HCT116 (cell line): ENCODE measurements around the gene CCDC24. TPM values are rescaled to one million over a fixed set of nuclear protein-coding genes. Genes with fewer than 3 reads are reported as not detected.

Source experiments
- ATAC-seq: fragments of 200-7000 bp; cut with Tn5 transposase; 2 replicates; pipeline ENCODE4 v1.9.1; 2020; ENCODE audit warnings: mild to moderate bottlenecking, moderate library complexity
- BruUV-seq: library from RNA; stranded (reverse); fragments of 400-500 nt; replicated peaks from 2 replicates; lab custom pipeline; 2021; lab: Mats Ljungman, UMichigan
- CTCF ChIA-PET: fragments of 300-600 bp; sonication (Branson Sonifier 250); formaldehyde crosslinking; loops from one replicate; lab custom pipeline; 2021; ENCODE audit warnings: antibody characterized with exemption; lab: Charles Lee
- POLR2A ChIA-PET: fragments of 300-600, 350-600 bp; sonication (Branson Sonifier 250); formaldehyde crosslinking; loops from one replicate; lab custom pipeline; 2021; ENCODE audit warnings: antibody characterized with exemption; lab: Charles Lee
- RAD21 ChIA-PET, 2 experiments: fragments of 300-600 bp; sonication (Branson Sonifier 250); formaldehyde crosslinking; loops; one replicate each; lab custom pipeline; 2023; ENCODE audit warnings: low total read pairs in 2 of 2; ENCODE audit not compliant: uncharacterized antibody in 2 of 2, unreplicated experiment in 2 of 2, low non-redundant PET in 1 of 2; lab: Charles Lee
- DNase-seq: peaks from one replicate; pipeline ENCODE4 v3.0.0-alpha.2; 2010; ENCODE audit warnings: low read depth, low spot score
- H2AFZ ChIP-seq: fragments of 200-600 bp; shearing (Covaris generic), sonication (generic); 2 replicates; pipeline ENCODE4 v1.6.1; 2017; ENCODE audit warnings: low read depth, mixed run types, mixed read lengths, antibody characterized with exemption, low read length; ENCODE audit not compliant: poor library complexity, severe bottlenecking
- H3K27ac ChIP-seq: 2 replicates; pipeline ENCODE4 v1.5.1; 2012; ENCODE audit warnings: low read depth, low read length
- H3K27me3 ChIP-seq: fragments of 200-600 bp; sonication (generic); 2 replicates; pipeline ENCODE4 v1.6.1; 2016; ENCODE audit warnings: mixed run types, low read length, mixed read lengths; ENCODE audit not compliant: insufficient read depth
- H3K36me3 ChIP-seq, 2 experiments: fragments of 200-500 bp in 1 of 2; fragments of 200-600 bp in 1 of 2; sonication (Bioruptor generic) in 1 of 2; sonication (generic) in 1 of 2; 2 replicates each; pipeline versions ENCODE4 v1.5.1 to v1.6.1; 2014 to 2016; ENCODE audit warnings: low read length in 2 of 2, inconsistent platforms in 1 of 2, mixed read lengths in 1 of 2, mixed run types in 1 of 2; ENCODE audit not compliant: insufficient read depth in 2 of 2, control insufficient read depth in 1 of 2
- H3K4me1 ChIP-seq, 2 experiments: fragments of 200-600 bp in 1 of 2; sonication (generic) in 1 of 2; 2 replicates each; pipeline versions ENCODE4 v1.5.1 to v1.6.1; 2012 to 2017; ENCODE audit warnings: low read length in 2 of 2, inconsistent platforms in 1 of 2, mild to moderate bottlenecking in 1 of 2, mixed read lengths in 1 of 2, mixed run types in 1 of 2, moderate library complexity in 1 of 2; ENCODE audit not compliant: insufficient read depth in 2 of 2, control insufficient read depth in 1 of 2
- H3K4me2 ChIP-seq: fragments of 200-600 bp; sonication (generic); 2 replicates; pipeline ENCODE4 v1.6.1; 2017; ENCODE audit warnings: mixed run types, low read length, mixed read lengths
- H3K4me3 ChIP-seq, 2 experiments: fragments of 200-600 bp in 1 of 2; sonication (generic) in 1 of 2; replicated peaks in 1 of 2; 2 replicates each; pipeline ENCODE4 v1.5.1; 2011 to 2016; ENCODE audit warnings: low read length in 2 of 2, control low read depth in 1 of 2, low read depth in 1 of 2, mild to moderate bottlenecking in 1 of 2, mixed read lengths in 1 of 2, mixed run types in 1 of 2
- H3K79me2 ChIP-seq: fragments of 200-600 bp; sonication (generic); 2 replicates; pipeline ENCODE4 v1.6.1; 2017; ENCODE audit warnings: mild to moderate bottlenecking, mixed run types, low read length, moderate library complexity, mixed read lengths; ENCODE audit not compliant: insufficient read depth
- H3K9ac ChIP-seq: fragments of 200-600 bp; sonication (generic); 2 replicates; pipeline ENCODE4 v1.6.1; 2016; ENCODE audit warnings: low read length, mixed read lengths
- H3K9me2 ChIP-seq: fragments of 200-600 bp; sonication (generic), shearing (Covaris generic); 2 replicates; pipeline ENCODE4 v1.6.1; 2017; ENCODE audit warnings: mixed run types, mild to moderate bottlenecking, moderate library complexity; ENCODE audit not compliant: insufficient read depth
- H3K9me3 ChIP-seq, 2 experiments: fragments of 200-500 bp in 1 of 2; fragments of 200-600 bp in 1 of 2; sonication (Bioruptor generic) in 1 of 2; sonication (generic) in 1 of 2; 2 replicates each; pipeline ENCODE4 v1.6.1; 2014 to 2017; ENCODE audit warnings: low read length in 2 of 2, mixed read lengths in 2 of 2, inconsistent platforms in 1 of 2, low read depth in 1 of 2, mild to moderate bottlenecking in 1 of 2, mixed run types in 1 of 2, moderate library complexity in 1 of 2; ENCODE audit not compliant: control insufficient read depth in 1 of 2, insufficient read depth in 1 of 2
- H4K20me1 ChIP-seq: fragments of 200-600 bp; sonication (generic), shearing (Covaris generic); 2 replicates; pipeline ENCODE4 v1.6.1; 2017; ENCODE audit warnings: mixed run types, mild to moderate bottlenecking, moderate library complexity; ENCODE audit not compliant: insufficient read depth
- ATF3 ChIP-seq: IDR thresholded peaks from 2 replicates; pipeline ENCODE4 v1.6.1; 2012
- CTCF ChIP-seq, 3 experiments: fragments of 200-600 bp in 1 of 3; sonication (generic) in 1 of 3; IDR thresholded peaks in 2 of 3; conservative IDR thresholded peaks in 1 of 3; 2 replicates each; pipeline ENCODE4 v1.5.1; 2012 to 2017; ENCODE audit warnings: low read depth in 2 of 3, low read length in 2 of 3, antibody characterized with exemption in 1 of 3, borderline replicate concordance in 1 of 3, control low read depth in 1 of 3, mild to moderate bottlenecking in 1 of 3, mixed read lengths in 1 of 3, mixed run types in 1 of 3, moderate library complexity in 1 of 3; ENCODE audit not compliant: insufficient read depth in 1 of 3
- EGR1 ChIP-seq: IDR thresholded peaks from 2 replicates; pipeline ENCODE4 v1.6.1; 2012; ENCODE audit warnings: low read depth
- MAX ChIP-seq: IDR thresholded peaks from 2 replicates; pipeline ENCODE4 v1.6.1; 2012
- POLR2AphosphoS5 ChIP-seq: IDR thresholded peaks from 2 replicates; pipeline ENCODE4 v1.6.1; 2011; ENCODE audit warnings: mild to moderate bottlenecking, low read depth, low read length, moderate library complexity
- intact Hi-C: fragments of 100-400 bp; cut with micrococcal nuclease; formaldehyde crosslinking; loops from 2 replicates; pipeline ENCODE4 v1.10.0; 2022
- total RNA-seq: library from RNA; stranded (reverse); gene quantifications from one replicate; pipeline ENCODE4 v1.2.1, GENCODE V29; 2021; ENCODE audit not compliant: unreplicated experiment

The CCDC24 gene
- total RNA-seq, 1 experiment from 2014 or later = 23.3 TPM

- no peak for TF ChIP-seq MAX
- no peak for TF ChIP-seq POLR2AphosphoS5
- no peak for TF ChIP-seq EGR1
- TF ChIP-seq, all 23 proteins: peak for 0
Observed at GRCh38 chr1:43987159-43987902, 4.1 kb upstream of the CCDC24 start (continued).

- POLR2A ChIA-PET = no interaction called here
Observed at GRCh38 chr1:43990271-43991199, 864 bp upstream of the CCDC24 start.

More at GRCh38 chr1:43990271-43991199, 864 bp upstream of the CCDC24 start:
- no peaks in the 10 kb centered on the region for H4K20me1 ChIP-seq
- ATAC-seq (peak; percentile 6; the same call in 1 of the 2 replicates), DNase-seq (no peak)
- TF ChIP-seq CTCF (IDR thresholded peaks at IDR 0.05 in 2 of 3, conservative IDR thresholded peaks at IDR 0.05 in 1 of 3; ENCODE audit: borderline replicate concordance in 1 of 3, insufficient read depth in 1 of 3, low read depth in 2 of 3, low read length in 2 of 3) (0 out of 6 replicates have a peak, but pooled peaks of 1 of the 3 experiments have one; percentile 6), ATF3 (no peak)
- H3K27ac ChIP-seq = peak overlapping the region; percentile 82
- no peaks in the 10 kb centered on the region for H3K9me2 ChIP-seq
- H3K9me3 ChIP-seq = no peaks in the 10 kb centered on the region
- peaks cover 2 to 20% of the 10 kb centered on the region in 2 experiments; a peak in 2 of 4 replicates for H3K36me3 ChIP-seq
- H3K4me2 ChIP-seq = peak overlapping the region; percentile 91
- intact Hi-C loops = no loop called here
- H3K9ac ChIP-seq = peak overlapping the region; percentile 80
- H3K4me1 ChIP-seq = peaks cover 10 to 39% of the 10 kb centered on the region in 2 experiments
- TSS peak; percentile 46 for BruUV-seq
- ChIA-PET CTCF (interaction anchor here (1.0 kb wide), 1 partner anchor 56 kb away, joined by 3 read pairs; no protein-coding TSS in a partner anchor), RAD21 (no interaction called here)
- H3K4me3 ChIP-seq = peak overlapping the region; percentile 63 to 72
- no peaks in the 10 kb centered on the region for H3K27me3 ChIP-seq
- H2AFZ ChIP-seq = no peak overlapping the region
- H3K79me2 ChIP-seq = no peaks in the 10 kb centered on the region
